Stomach (tissue), 9 donors: ENCODE data around the gene NR5A2. TPM values are rescaled to one million over a fixed set of nuclear protein-coding genes. Genes with fewer than 3 reads are reported as not detected.

ENCODE experiments used
- DNase-seq, 2 donors: peaks; one replicate each; pipeline versions ENCODE4 v3.0.0 to v3.0.0-alpha.2; 2013 to 2019
- H3K27ac ChIP-seq, 5 donors: fragments of 200-600 bp in 4 of 5; sonication (generic) in 4 of 5; one replicate each; pipeline ENCODE4 v1.5.1; 2013 to 2019; ENCODE audit warnings: mild to moderate bottlenecking in 1 of 5, moderate library complexity in 1 of 5
- H3K27me3 ChIP-seq, 3 donors: fragments of 200-600 bp; sonication (generic); one replicate each; pipeline ENCODE4 v1.5.1; 2017 to 2019; ENCODE audit warnings: mixed run types in 1 of 3
- H3K36me3 ChIP-seq, 4 donors: fragments of 200-600 bp; sonication (generic); 1 replicate in 3 of 4; 2 replicates in 1 of 4; pipeline ENCODE4 v1.5.1; 2016 to 2019
- H3K4me1 ChIP-seq, 4 donors: fragments of 200-600 bp; sonication (generic); one replicate each; pipeline ENCODE4 v1.5.1; 2016 to 2019
- H3K4me3 ChIP-seq, 4 donors: fragments of 200-600 bp; sonication (generic) in 3 of 4; one replicate each; pipeline ENCODE4 v1.5.1; 2016 to 2019; ENCODE audit warnings: mild to moderate bottlenecking in 1 of 4
- H3K9me3 ChIP-seq, 4 donors: fragments of 200-600 bp; sonication (generic); one replicate each; pipeline ENCODE4 v1.5.1; 2016 to 2019
- EP300 ChIP-seq: sonication (generic); formaldehyde crosslinking; IDR thresholded peaks from one replicate; pipeline ENCODE4 v1.6.1; 2017; ENCODE audit warnings: antibody characterized with exemption
- POLR2A ChIP-seq, 4 donors: fragments of 450-650 bp; IDR thresholded peaks; one replicate each; pipeline ENCODE4 v1.6.1; 2016; ENCODE audit warnings: antibody characterized with exemption in 4 of 4, control low read depth in 2 of 4, mild to moderate bottlenecking in 1 of 4, moderate library complexity in 1 of 4
- POLR2AphosphoS5 ChIP-seq, 3 donors: sonication (generic); formaldehyde crosslinking; IDR thresholded peaks; one replicate each; pipeline ENCODE4 v1.6.1; 2016; ENCODE audit warnings: antibody characterized with exemption in 3 of 3
- WGBS, 5 donors: extraction: QIAGEN DNeasy Blood & Tissue Kit in 3 of 5; methylation state at CpG; one replicate each; pipeline versions ENCODE4 v1.1.5 to v1.1.7; 2013 to 2018; 5-methylcytosine and 5-hydroxymethylcytosine counted together
- intact Hi-C: fragments of 100-400 bp; cut with DNase I; formaldehyde crosslinking; loops from one replicate; pipeline ENCODE4 v1.15.1; 2023; ENCODE audit warnings: low total_unique reads
- polyA plus RNA-seq, 3 donors: library from polyadenylated mRNA; stranded (reverse); fragments of 200-250 nt; gene quantifications; one replicate each; pipeline ENCODE4 v1.2.3, GENCODE V29; 2013
- total RNA-seq, 5 donors: library from RNA; depleted of rRNA; stranded (reverse); fragments of >200 nt; gene quantifications; one replicate each; pipeline versions ENCODE4 v1.1.0 to v1.2.3, GENCODE V29; 2014 to 2016
- TF ChIP-seq, protein P1 (sequence below), 7 experiments: fragments of 450-650 bp in 4 of 7; fragments of 200-600 bp in 3 of 7; sonication (generic) in 3 of 7; IDR thresholded peaks; one replicate each; pipeline ENCODE4 v1.5.1; 2016 to 2019; ENCODE audit warnings: antibody characterized with exemption in 7 of 7, control low read depth in 2 of 7, mild to moderate bottlenecking in 1 of 7
- donor health status: healthy with polysubstance abuse.
- donor health status: Bipolar disorder and iron deficiency.
- donor health status: healthy.

Gene NR5A2
- total and polyA plus RNA-seq, 8 donors: 0.33 to 227 (median 0.46) TPM; not detected in 1

DNA sequence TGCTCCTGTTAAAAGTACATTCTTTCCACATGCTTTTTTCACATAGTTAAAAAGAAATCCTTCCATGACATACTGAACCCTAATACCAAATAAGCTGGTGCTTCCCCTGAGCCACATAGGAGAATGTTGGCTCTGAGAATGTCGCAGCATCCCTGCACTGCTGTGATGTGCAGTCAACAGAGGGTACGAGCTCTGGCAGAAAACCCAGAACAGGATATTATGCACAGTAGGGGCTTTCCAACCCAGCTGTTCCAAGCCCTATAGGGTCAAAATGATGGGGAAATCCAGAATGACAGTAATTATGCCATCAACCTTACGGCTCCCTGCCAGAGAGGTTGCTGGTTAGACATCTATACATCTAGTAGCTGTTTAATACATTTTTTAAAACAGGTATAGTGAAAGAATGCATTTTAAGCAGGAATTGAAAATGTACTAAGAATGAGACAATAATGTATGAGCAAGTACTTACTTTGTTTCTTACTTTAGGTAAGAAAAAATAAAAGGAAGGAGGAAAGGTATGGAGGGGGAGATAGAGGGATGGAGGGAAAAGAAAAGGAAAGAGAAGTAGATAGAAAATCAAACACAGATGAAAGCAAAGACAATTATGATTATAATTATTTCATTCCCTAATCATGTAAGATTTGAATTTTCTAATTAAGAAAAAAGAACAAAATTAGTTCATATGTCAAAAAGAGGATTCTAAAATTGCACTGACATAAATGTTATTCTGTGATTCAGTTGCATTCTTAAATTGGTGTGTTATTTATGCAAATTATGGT lies 126.0 kb downstream of the NR5A2 start:
- peak overlapping the region in 1 of 5 donors; percentile 43 for H3K27ac ChIP-seq
- intact Hi-C loops: no loop called here
- WGBS, 5 donors: 66 to 82% (median 74%) methylated on average over 3 of the region's 3 CpGs

DNA sequence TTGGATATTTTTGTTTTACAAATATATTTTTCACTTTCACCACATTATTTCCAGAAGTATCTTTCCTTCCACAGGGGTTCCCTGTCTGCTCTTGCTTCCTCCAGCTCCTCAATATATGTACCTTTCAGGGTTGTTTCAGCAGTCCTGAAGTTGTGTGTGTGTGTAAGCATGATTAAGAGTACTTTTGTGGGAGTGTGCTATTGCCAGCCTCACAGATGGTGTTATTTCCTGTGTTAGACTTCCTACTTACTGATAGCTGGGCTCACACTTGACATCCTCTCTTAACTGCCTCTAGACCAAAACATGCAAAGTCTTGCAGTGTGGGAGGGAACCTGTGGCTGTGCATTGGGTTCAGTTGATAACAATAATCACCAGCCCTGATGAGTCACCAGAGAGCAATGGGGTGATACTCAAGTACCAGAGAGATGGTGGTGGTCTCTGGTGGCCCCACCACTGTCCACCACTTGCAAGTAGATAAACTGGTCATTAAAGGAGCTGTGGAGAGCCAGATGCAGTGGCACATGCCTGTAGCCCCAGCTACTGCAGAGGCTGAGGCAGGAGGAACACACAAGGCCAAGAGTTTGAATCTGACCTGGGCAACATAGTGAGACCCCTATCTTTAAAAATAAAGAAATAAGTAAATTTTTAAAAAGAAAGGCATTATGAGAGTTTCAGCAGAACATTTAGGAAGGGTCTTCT lies 126.7 kb downstream of the NR5A2 start:
- H3K9me3 ChIP-seq: no peaks in the 10 kb centered on the region
- TF ChIP-seq, protein P1, sequence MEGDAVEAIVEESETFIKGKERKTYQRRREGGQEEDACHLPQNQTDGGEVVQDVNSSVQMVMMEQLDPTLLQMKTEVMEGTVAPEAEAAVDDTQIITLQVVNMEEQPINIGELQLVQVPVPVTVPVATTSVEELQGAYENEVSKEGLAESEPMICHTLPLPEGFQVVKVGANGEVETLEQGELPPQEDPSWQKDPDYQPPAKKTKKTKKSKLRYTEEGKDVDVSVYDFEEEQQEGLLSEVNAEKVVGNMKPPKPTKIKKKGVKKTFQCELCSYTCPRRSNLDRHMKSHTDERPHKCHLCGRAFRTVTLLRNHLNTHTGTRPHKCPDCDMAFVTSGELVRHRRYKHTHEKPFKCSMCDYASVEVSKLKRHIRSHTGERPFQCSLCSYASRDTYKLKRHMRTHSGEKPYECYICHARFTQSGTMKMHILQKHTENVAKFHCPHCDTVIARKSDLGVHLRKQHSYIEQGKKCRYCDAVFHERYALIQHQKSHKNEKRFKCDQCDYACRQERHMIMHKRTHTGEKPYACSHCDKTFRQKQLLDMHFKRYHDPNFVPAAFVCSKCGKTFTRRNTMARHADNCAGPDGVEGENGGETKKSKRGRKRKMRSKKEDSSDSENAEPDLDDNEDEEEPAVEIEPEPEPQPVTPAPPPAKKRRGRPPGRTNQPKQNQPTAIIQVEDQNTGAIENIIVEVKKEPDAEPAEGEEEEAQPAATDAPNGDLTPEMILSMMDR (IDR thresholded peaks at IDR 0.05): no peak
- peak in 1 of 3 donors; percentile 30 for TF ChIP-seq POLR2AphosphoS5 (IDR thresholded peaks at IDR 0.05)
- no peak for TF ChIP-seq POLR2A (IDR thresholded peaks at IDR 0.05)
- H3K4me3 ChIP-seq: no peak overlapping the region
- peaks cover 0 to 14% (median 3%) of the 10 kb centered on the region in 4 donors for H3K4me1 ChIP-seq
- no peaks in the 10 kb centered on the region for H3K27me3 ChIP-seq
- H3K27ac ChIP-seq: peak overlapping the region in 1 of 5 donors; percentile 43
- intact Hi-C loops: no loop called here
- peak in 1 of 2 donors; percentile 65 for DNase-seq
- no peaks in the 10 kb centered on the region for H3K36me3 ChIP-seq

More for the DNA sequence above, 126.0 kb downstream of the NR5A2 start:
- Histone ChIP-seq H3K9me3 (no peaks in the 10 kb centered on the region), H3K4me1 (peaks cover 0 to 14% (median 3%) of the 10 kb centered on the region in 4 donors), H3K27me3 (no peaks in the 10 kb centered on the region), H3K36me3 (no peaks in the 10 kb centered on the region), H3K4me3 (no peak overlapping the region)
- peak in 1 of 2 donors; percentile 43 for DNase-seq
- no peak for TF ChIP-seq POLR2AphosphoS5 (IDR thresholded peaks at IDR 0.05)
- TF ChIP-seq, protein P1 (IDR thresholded peaks at IDR 0.05): no peak
- TF ChIP-seq EP300: no peak
- TF ChIP-seq POLR2A (IDR thresholded peaks at IDR 0.05): no peak

DNA sequence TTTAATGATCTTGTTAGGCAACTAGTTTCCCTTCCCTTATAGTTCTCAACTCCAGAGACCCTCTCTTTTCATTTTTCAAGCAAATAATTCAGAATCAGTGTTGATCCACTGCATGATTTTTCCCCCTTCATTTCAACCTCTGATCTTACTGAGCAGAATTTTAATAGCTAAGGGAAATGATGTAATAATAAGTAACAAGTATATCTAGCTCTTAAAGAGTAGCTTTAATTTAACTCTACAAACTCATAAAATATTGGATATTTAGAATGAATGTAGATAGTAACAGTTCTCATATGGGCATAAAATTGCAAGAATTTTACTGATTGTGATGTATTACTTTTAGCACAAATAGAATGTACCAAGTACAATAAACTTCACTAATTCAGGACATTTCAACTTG lies 130.2 kb downstream of the NR5A2 start:
- DNase-seq: no peak
- H3K9me3 ChIP-seq: no peaks in the 10 kb centered on the region
- peaks cover 0 to 6% (median 0%) of the 10 kb centered on the region in 4 donors for H3K4me1 ChIP-seq
- TF ChIP-seq, protein P1 (IDR thresholded peaks at IDR 0.05): no peak
- no peak for TF ChIP-seq POLR2A (IDR thresholded peaks at IDR 0.05)
- no peak for TF ChIP-seq EP300
- TF ChIP-seq POLR2AphosphoS5 (IDR thresholded peaks at IDR 0.05): no peak
- H3K36me3 ChIP-seq: no peaks in the 10 kb centered on the region
- no peak overlapping the region for H3K27ac ChIP-seq
- no peaks in the 10 kb centered on the region for H3K27me3 ChIP-seq
- H3K4me3 ChIP-seq: no peak overlapping the region
- intact Hi-C loops: no loop called here

DNA sequence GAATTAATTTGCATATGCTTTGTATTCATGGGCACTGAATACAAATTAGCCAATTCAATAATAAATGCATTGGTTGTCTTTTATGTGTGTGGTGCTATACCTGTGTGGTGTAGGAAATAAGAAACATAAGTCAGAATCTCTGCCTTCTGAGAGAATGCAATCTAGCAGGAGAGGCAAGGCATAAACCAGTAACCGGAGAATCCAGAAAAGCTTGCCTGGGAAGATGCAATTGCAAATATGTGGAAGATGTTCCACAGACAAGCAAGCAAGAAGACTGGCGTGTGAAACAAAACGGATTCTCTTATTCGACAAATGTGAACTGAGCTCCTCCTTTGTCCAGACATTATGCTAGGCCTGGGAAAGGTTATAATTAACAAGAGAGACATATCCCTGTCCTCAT lies 134.3 kb downstream of the NR5A2 start:
- no peaks in the 10 kb centered on the region for H3K27me3 ChIP-seq
- H3K27ac ChIP-seq: no peak overlapping the region
- no peaks in the 10 kb centered on the region for H3K4me1 ChIP-seq
- H3K9me3 ChIP-seq: no peaks in the 10 kb centered on the region
- no peak for DNase-seq
- intact Hi-C loops: no loop called here
- H3K4me3 ChIP-seq: no peak overlapping the region
- TF ChIP-seq POLR2A (IDR thresholded peaks at IDR 0.05) (no peak), POLR2AphosphoS5 (IDR thresholded peaks at IDR 0.05) (no peak), EP300 (no peak)
- TF ChIP-seq, protein P1 (IDR thresholded peaks at IDR 0.05): no peak
- WGBS, 5 donors: 84 to 86% (median 84%) methylated on average over 4 of the region's 4 CpGs
- H3K36me3 ChIP-seq: no peaks in the 10 kb centered on the region
